ENCODE data around the gene PPFIA3. TPM values are rescaled to one million over a fixed set of nuclear protein-coding genes. Genes with fewer than 3 reads are reported as not detected.

Gene PPFIA3
- polyA plus RNA-seq, 1 of the 3 experiments (the other 2 are of a cell fraction): 5.7 TPM

- Histone ChIP-seq H3K27ac (ENCODE audit: low read depth in 2 of 2, low read length in 1 of 2) (no peak overlapping the region), H3K4me3 (ENCODE audit: low read depth in 2 of 2, low read length in 1 of 2) (no peak overlapping the region), H3K9me2 (no peaks in the 10 kb centered on the region), H3K36me3 (replicated peaks in 1 of 2; ENCODE audit: control insufficient read depth in 1 of 2, insufficient read depth in 2 of 2, low read length in 1 of 2) (peaks cover 48 to 72% of the 10 kb centered on the region in 2 experiments), H3F3A (replicated peaks; ENCODE audit: insufficient read depth) (peaks cover 50% of the 10 kb centered on the region), H3K4me1 (ENCODE audit: control insufficient read depth in 1 of 2, insufficient read depth in 2 of 2, low read depth in 1 of 2, low read length in 1 of 2) (no peaks in the 10 kb centered on the region), H3K9ac (no peak overlapping the region), H3K27me3 (ENCODE audit: insufficient read depth) (no peaks in the 10 kb centered on the region), H3K9me3 (no peaks in the 10 kb centered on the region), H2AFZ (ENCODE audit: low read depth) (no peak overlapping the region), H3K79me2 (ENCODE audit: insufficient read depth) (peaks cover 59% of the 10 kb centered on the region), H3K4me2 (no peak overlapping the region), H4K20me1 (ENCODE audit: insufficient read depth) (peaks cover 64% of the 10 kb centered on the region)
- ChIA-PET POLR2A (no interaction called here), CTCF (interaction anchor here (0.5 to 7.5 kb wide), 6 partner anchors 15 to 107 kb away, joined by 3 to 86 read pairs (median 4); partner anchors contain the start of genes CGB7 and LIN7B)
- no peak for DNase-seq
- WGBS (ENCODE audit: low lambda C conversion rate): 89% methylated on average over 11 of the region's 12 CpGs
- TF ChIP-seq GATA2 (CRISPR knock-in tag; IDR thresholded peaks at IDR 0.05) (no peak), RCOR1 (IDR thresholded peaks at IDR 0.05; ENCODE audit: low read length) (no peak), USF2 (IDR thresholded peaks at IDR 0.05; ENCODE audit: borderline replicate concordance, low read depth, low read length) (no peak), RAD21 (IDR thresholded peaks at IDR 0.05; ENCODE audit: low read length) (no peak), EZH2phosphoT487 (IDR thresholded peaks at IDR 0.05; ENCODE audit: borderline replicate concordance, low read depth) (no peak), MAX (IDR thresholded peaks at IDR 0.05; ENCODE audit: low read depth) (no peak), PBX3 (IDR thresholded peaks at IDR 0.05) (no peak), IRF3 (IDR thresholded peaks at IDR 0.05; ENCODE audit: low read depth, low read length) (no peak), TAF1 (IDR thresholded peaks at IDR 0.05; ENCODE audit: borderline replicate concordance, low read depth, low read length) (no peak), REST (IDR thresholded peaks at IDR 0.05; ENCODE audit: low read depth, low read length) (no peak), FOXM1 (IDR thresholded peaks at IDR 0.05; ENCODE audit: low read depth) (no peak), MXI1 (IDR thresholded peaks at IDR 0.05; ENCODE audit: low read depth, low read length) (no peak), ELF1 (IDR thresholded peaks at IDR 0.05) (no peak), USF1 (IDR thresholded peaks at IDR 0.05; ENCODE audit: borderline replicate concordance, low read depth) (no peak), GABPA (IDR thresholded peaks at IDR 0.05; ENCODE audit: low read depth) (no peak), EP300 (IDR thresholded peaks at IDR 0.05; ENCODE audit: borderline replicate concordance in 1 of 2, low read depth in 1 of 2, low read length in 1 of 2) (no peak)
These were observed 18.2 kb upstream of the PPFIA3 start for GRCh38 chr19:49101160-49101559.
